Measurements from ENCODE around the gene ABCA2.

DNA sequence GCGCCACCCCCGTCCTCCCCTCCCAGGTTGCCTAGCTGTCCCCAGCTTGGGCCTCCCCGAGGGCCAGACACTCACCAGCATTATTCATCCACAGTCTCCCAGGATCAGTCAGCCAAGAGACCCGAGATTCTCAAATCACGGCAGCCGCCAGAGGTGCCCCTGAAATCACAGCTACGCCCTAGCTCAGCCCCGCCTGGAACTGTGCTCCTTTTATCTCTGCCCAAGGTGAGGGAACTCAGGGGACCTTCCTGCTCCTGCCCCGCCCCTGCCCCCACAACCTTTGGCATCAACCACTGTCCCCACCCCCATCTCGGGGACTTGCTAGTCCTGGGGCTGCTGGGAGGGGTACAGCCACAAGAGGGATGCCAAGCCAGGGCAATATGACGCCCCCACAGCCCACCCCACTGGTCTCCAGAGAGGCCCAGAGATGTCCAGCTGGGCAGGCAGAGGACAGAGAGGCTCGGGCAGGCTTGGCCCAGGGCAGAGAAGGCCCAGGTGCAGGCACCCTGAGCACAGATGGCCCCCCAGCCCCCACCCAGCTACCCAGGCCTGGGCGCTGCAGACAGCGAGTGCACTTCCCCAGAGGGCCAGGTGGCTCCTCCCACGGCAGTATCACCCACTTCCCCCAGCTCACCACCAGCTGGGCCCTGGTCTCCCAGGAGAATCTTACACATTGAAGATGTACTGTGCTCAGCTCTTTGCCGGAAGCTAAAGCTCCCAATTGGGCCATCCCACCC, 4.0 kb upstream of the ABCA2 start, which contains the start of gene FUT7:
- TF ChIP-seq POLR2A (IDR thresholded peaks at IDR 0.05; ENCODE audit: low read length), result no peak
- TF ChIP-seq GATA1 (IDR thresholded peaks at IDR 0.05; ENCODE audit: low read depth, low read length), result no peak

Measured in erythroblast (primary cell).